Measurements from ENCODE around the gene ZMIZ1. TPM values are rescaled to one million over a fixed set of nuclear protein-coding genes. Genes with fewer than 3 reads are reported as not detected.

The ZMIZ1 gene
- total and polyA plus RNA-seq, 2 donors = 30.2 to 54.6 TPM

- H3K36me3 ChIP-seq (ENCODE audit: insufficient read depth) = no peaks in the 10 kb centered on the region
- no peaks in the 10 kb centered on the region for H3K4me1 ChIP-seq (ENCODE audit: insufficient read depth)
- DNase-seq (ENCODE audit: extremely low spot score) = no peak
- H3K4me3 ChIP-seq (ENCODE audit: low read depth, low read length) = no peak overlapping the region
- WGBS = 86% methylated on average over 12 of the region's 12 CpGs
- no peak overlapping the region for H3K27ac ChIP-seq (ENCODE audit: low read depth)
Measured at GRCh38 chr10:79052291-79053080, 16.3 kb upstream of the ZMIZ1 start.

- H3K36me3 ChIP-seq (ENCODE audit: insufficient read depth) = no peaks in the 10 kb centered on the region
- H3K4me3 ChIP-seq (ENCODE audit: low read depth, low read length) = no peak overlapping the region
- H3K27ac ChIP-seq (ENCODE audit: low read depth) = no peak overlapping the region
- 97% methylated on average over 4 of the region's 4 CpGs for WGBS
- DNase-seq (ENCODE audit: extremely low spot score) = no peak
- no peaks in the 10 kb centered on the region for H3K4me1 ChIP-seq (ENCODE audit: insufficient read depth)
Measured at GRCh38 chr10:79053081-79053434, 15.7 kb upstream of the ZMIZ1 start.

- no peak for DNase-seq (ENCODE audit: extremely low spot score)
- WGBS = 93% methylated on average over 11 of the region's 11 CpGs
Measured at GRCh38 chr10:79053481-79054202, 15.1 kb upstream of the ZMIZ1 start.

GRCh38 chr10:79054203-79055099, 14.3 kb upstream of the ZMIZ1 start:
- H3K36me3 ChIP-seq (ENCODE audit: insufficient read depth) = no peaks in the 10 kb centered on the region

More at GRCh38 chr10:79053481-79054202, 15.1 kb upstream of the ZMIZ1 start:
- Histone ChIP-seq H3K4me1 (ENCODE audit: insufficient read depth) (no peaks in the 10 kb centered on the region), H3K27ac (ENCODE audit: low read depth) (no peak overlapping the region), H3K36me3 (ENCODE audit: insufficient read depth) (no peaks in the 10 kb centered on the region), H3K4me3 (ENCODE audit: low read depth, low read length) (no peak overlapping the region)

DNA sequence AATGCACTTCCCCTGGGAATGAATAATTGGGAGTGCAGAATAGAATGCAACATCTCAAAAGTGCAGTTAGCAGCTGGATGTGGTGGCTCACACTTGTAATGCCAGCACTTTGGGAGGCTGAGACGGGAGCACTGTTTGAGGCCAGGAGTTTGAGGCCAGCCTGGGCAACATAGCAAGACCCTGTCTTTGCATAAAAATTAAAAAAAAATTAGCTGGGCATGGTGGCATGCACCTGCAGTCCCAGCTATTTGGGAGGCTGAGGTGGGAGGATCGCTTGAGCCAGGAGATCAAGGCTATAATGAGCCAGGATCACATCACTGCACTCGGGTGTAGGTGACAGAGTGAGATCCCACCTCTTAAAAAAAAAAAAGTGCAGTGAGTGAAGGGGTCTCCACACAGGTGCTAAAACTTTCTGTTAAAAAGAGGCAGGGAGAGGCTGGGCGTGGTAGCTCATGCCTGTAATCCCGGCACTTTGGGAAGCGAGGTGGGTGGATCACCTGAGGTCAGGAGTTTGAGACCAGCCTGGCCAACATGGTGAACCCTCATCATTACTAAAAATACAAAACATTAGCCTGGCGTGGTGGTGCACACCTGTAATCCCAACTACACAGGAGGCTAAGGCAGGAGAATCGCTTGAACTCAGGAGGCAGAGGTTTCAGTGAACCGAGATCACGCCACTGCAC, 13.5 kb upstream of the ZMIZ1 start:
- DNase-seq (ENCODE audit: extremely low spot score) = no peak
- 93% methylated on average over 10 of the region's 10 CpGs for WGBS
- Histone ChIP-seq H3K4me3 (ENCODE audit: low read depth, low read length) (no peak overlapping the region), H3K36me3 (ENCODE audit: insufficient read depth) (no peaks in the 10 kb centered on the region), H3K4me1 (ENCODE audit: insufficient read depth) (no peaks in the 10 kb centered on the region), H3K27ac (ENCODE audit: low read depth) (no peak overlapping the region)

More at GRCh38 chr10:79054203-79055099, 14.3 kb upstream of the ZMIZ1 start:
- Histone ChIP-seq H3K27ac (ENCODE audit: low read depth) (no peak overlapping the region), H3K4me1 (ENCODE audit: insufficient read depth) (no peaks in the 10 kb centered on the region), H3K4me3 (ENCODE audit: low read depth, low read length) (no peak overlapping the region)
- 91% methylated on average over 13 of the region's 13 CpGs for WGBS
- DNase-seq (ENCODE audit: extremely low spot score) = no peak

GRCh38 chr10:79055892-79056291, 12.9 kb upstream of the ZMIZ1 start:
- H3K4me1 ChIP-seq (ENCODE audit: insufficient read depth) = no peaks in the 10 kb centered on the region
- DNase-seq (ENCODE audit: extremely low spot score) = no peak
- H3K36me3 ChIP-seq (ENCODE audit: insufficient read depth) = no peaks in the 10 kb centered on the region
- no peak overlapping the region for H3K4me3 ChIP-seq (ENCODE audit: low read depth, low read length)
- 79% methylated on average over 4 of the region's 4 CpGs for WGBS
- H3K27ac ChIP-seq (ENCODE audit: low read depth) = no peak overlapping the region

- Histone ChIP-seq H3K4me3 (ENCODE audit: low read depth, low read length) (no peak overlapping the region), H3K4me1 (ENCODE audit: insufficient read depth) (no peaks in the 10 kb centered on the region), H3K36me3 (ENCODE audit: insufficient read depth) (no peaks in the 10 kb centered on the region), H3K27ac (ENCODE audit: low read depth) (no peak overlapping the region)
- 93% methylated on average over 8 of the region's 8 CpGs for WGBS
- no peak for DNase-seq (ENCODE audit: extremely low spot score)
Measured at GRCh38 chr10:79056361-79056735, 12.4 kb upstream of the ZMIZ1 start.

DNA sequence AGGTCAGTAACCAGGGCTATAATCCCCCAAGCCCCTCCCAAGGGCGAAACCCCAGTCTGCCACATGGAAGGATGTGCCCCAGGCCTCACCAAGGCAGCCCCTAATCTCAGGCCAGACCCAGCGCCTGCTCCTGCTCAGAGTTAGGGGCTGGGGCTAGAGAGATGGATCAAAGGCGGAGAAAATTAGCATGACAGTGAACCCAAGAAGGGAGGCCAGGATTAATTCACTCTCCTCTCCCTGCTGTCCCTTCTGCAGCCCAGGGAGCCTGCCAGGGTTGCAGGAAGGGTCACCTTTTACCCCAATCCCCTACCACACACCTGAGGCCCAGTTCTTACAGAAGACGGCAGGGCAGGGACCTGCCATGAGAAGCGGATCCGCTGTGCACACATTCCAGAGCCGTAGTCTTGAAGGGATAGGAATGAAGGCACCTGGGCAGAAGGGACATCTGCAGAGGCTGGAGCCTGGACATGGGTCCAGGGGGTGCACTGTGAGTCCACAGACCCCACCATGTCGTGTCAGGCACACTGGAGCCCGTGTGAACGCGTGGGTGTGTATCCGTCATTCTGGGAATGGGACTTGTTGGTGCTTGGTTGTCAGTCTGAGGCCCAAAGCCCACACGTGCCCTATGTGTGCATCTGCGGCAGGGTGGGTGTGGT, 11.9 kb upstream of the ZMIZ1 start:
- Histone ChIP-seq H3K36me3 (ENCODE audit: insufficient read depth) (no peaks in the 10 kb centered on the region), H3K4me3 (ENCODE audit: low read depth, low read length) (no peak overlapping the region), H3K27ac (ENCODE audit: low read depth) (no peak overlapping the region), H3K4me1 (ENCODE audit: insufficient read depth) (no peaks in the 10 kb centered on the region)
- no peak for DNase-seq (ENCODE audit: extremely low spot score)
- 92% methylated on average over 14 of the region's 14 CpGs for WGBS

- DNase-seq (ENCODE audit: extremely low spot score) = no peak
- Histone ChIP-seq H3K27ac (ENCODE audit: low read depth) (no peak overlapping the region), H3K4me1 (ENCODE audit: insufficient read depth) (no peaks in the 10 kb centered on the region), H3K36me3 (ENCODE audit: insufficient read depth) (no peaks in the 10 kb centered on the region), H3K4me3 (ENCODE audit: low read depth, low read length) (no peak overlapping the region)
- 88% methylated on average over 12 of the region's 12 CpGs for whole genome bisulfite sequencing
Measured at GRCh38 chr10:79057481-79058275, 11.1 kb upstream of the ZMIZ1 start.

DNA sequence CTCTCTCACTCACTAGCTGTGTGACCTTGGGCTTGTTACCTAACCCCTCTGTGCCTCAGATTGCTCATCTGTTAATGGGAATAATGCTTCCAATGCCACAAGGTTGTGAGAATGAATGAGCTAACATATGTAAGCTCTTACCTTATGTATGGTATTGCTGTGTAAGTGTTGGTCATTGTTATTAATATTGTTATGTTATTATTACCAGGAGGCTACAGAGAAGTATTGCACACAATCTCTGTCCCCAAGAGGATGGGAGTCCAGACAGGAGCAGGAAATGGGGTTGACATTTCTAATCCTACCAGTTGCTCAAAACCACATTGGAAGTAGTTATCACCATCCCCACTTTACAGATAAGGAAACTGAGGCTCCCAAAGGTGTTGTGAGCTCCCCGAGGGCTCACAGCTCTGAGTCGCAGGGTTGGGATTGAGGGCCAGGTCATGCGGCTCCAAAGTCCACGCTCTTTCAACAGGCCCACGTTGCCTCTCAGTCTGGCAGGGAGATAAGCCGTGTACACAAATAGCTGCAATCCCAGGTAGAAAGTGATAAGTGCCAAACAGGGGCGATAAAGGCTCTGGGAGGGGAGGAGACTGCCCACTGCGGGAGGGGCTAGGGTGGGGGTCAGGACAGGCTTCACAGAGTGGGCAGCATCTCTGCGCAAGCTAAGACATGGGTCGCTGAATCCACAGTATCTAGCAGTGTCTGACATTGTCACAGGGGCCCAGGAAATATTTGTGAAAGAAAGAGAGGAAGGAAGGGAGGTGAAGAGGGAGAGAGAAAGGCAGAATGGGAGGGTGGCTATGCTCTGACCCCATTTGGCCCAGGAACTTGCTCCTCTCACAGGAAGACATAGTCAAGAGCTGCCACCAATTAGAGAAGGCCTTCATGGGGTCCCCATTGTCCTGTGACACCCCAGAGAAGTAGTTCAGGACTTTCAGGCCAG, 9.6 kb upstream of the ZMIZ1 start:
- 83% methylated on average over 10 of the region's 10 CpGs for WGBS
- Histone ChIP-seq H3K4me3 (ENCODE audit: low read depth, low read length) (no peak overlapping the region), H3K27ac (ENCODE audit: low read depth) (no peak overlapping the region), H3K36me3 (ENCODE audit: insufficient read depth) (no peaks in the 10 kb centered on the region), H3K4me1 (ENCODE audit: insufficient read depth) (no peaks in the 10 kb centered on the region)
- DNase-seq (ENCODE audit: extremely low spot score) = no peak

GRCh38 chr10:79059859-79060379, 8.8 kb upstream of the ZMIZ1 start:
- Histone ChIP-seq H3K36me3 (ENCODE audit: insufficient read depth) (no peaks in the 10 kb centered on the region), H3K4me3 (ENCODE audit: low read depth, low read length) (no peak overlapping the region), H3K27ac (ENCODE audit: low read depth) (no peak overlapping the region), H3K4me1 (ENCODE audit: insufficient read depth) (no peaks in the 10 kb centered on the region)
- WGBS = 83% methylated on average over 11 of the region's 11 CpGs
- DNase-seq (ENCODE audit: extremely low spot score) = no peak
